Gastrocnemius medialis (tissue), 4 donors: ENCODE results near the gene HRH2.

Source experiments
- POLR2A ChIP-seq, 2 donors: fragments of 450-650 bp; IDR thresholded peaks; one replicate each; pipeline ENCODE4 v1.6.1; 2017; ENCODE audit warnings: antibody characterized with exemption in 2 of 2, mild to moderate bottlenecking in 2 of 2, moderate library complexity in 2 of 2
- TF ChIP-seq, protein P1 (sequence below), 5 experiments: fragments of 450-650 bp in 3 of 5; fragments of 200-600 bp in 2 of 5; sonication (generic) in 2 of 5; IDR thresholded peaks in 4 of 5; conservative IDR thresholded peaks in 1 of 5; 1 replicate in 4 of 5; 2 replicates in 1 of 5; pipeline ENCODE4 v1.5.1; 2016 to 2019; ENCODE audit warnings: antibody characterized with exemption in 5 of 5, mild to moderate bottlenecking in 3 of 5, moderate library complexity in 3 of 5

DNA sequence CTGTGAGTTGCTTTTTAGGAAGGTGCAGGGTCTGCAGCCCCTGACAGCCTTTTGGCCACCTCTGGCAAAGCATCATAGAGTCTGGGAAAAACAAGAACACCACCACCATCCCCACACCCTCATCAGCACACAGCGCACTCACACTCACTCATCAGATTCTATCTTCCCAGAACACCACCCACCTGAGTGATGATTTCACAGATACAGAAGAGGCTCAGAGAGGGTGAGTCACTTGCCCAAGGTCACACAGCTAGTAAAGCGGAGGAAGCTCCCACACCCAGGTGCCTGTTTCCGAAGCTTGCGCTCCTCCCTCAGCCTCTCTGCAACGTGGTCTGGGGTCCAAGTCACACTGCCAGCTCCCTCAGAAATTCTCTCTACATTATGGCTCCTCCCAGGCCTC is 41.8 kb upstream of the HRH2 start:
- TF ChIP-seq, protein P1, sequence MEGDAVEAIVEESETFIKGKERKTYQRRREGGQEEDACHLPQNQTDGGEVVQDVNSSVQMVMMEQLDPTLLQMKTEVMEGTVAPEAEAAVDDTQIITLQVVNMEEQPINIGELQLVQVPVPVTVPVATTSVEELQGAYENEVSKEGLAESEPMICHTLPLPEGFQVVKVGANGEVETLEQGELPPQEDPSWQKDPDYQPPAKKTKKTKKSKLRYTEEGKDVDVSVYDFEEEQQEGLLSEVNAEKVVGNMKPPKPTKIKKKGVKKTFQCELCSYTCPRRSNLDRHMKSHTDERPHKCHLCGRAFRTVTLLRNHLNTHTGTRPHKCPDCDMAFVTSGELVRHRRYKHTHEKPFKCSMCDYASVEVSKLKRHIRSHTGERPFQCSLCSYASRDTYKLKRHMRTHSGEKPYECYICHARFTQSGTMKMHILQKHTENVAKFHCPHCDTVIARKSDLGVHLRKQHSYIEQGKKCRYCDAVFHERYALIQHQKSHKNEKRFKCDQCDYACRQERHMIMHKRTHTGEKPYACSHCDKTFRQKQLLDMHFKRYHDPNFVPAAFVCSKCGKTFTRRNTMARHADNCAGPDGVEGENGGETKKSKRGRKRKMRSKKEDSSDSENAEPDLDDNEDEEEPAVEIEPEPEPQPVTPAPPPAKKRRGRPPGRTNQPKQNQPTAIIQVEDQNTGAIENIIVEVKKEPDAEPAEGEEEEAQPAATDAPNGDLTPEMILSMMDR (IDR thresholded peaks at IDR 0.05 in 4 of 5, conservative IDR thresholded peaks at IDR 0.05 in 1 of 5): no peak
- no peak for TF ChIP-seq POLR2A (IDR thresholded peaks at IDR 0.05)
